Measurements from ENCODE around the gene CELF1.

Gene CELF1

DNA sequence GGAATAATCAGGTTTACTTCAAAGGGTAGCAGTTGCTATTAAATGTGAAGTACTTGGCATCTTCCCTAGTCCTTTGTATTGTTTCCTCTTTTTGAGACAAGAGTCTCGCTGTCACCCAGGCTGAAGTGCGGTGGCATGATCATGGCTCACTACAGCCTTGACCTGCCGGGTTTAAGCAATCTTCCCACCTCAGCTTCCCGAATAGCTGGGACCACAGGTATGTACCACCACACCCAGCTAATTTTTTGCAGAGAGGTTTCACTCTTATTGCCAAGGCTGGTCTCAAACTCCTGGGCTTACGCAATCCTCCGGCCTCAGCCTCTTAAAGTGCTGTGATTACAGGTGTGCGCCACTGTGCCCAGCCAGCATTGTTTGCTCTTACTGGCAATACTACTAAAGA, 67.8 kb downstream of the CELF1 start:
- no peak for DNase-seq (ENCODE audit: low read depth in 2 of 2)

DNA sequence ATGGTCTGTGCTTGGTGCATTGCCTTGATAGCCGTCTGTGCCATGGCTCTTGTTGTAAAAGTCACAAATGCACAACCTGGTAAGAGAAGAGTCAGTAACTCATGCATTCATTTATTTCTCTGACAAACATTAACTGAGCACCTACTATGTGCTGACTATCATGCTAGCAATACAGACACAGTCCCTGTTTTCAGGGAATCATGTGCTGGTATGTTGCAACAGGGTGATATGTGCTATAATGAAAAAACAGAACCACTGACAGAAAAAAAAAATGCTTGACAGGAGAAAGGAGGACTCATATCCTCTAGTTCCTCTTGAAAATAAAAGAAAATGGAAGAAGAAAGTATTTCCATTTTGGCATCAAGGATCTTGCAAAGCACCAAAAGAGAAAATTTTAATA, 69.5 kb downstream of the CELF1 start:
- DNase-seq (ENCODE audit: low read depth in 2 of 2) = no peak

DNA sequence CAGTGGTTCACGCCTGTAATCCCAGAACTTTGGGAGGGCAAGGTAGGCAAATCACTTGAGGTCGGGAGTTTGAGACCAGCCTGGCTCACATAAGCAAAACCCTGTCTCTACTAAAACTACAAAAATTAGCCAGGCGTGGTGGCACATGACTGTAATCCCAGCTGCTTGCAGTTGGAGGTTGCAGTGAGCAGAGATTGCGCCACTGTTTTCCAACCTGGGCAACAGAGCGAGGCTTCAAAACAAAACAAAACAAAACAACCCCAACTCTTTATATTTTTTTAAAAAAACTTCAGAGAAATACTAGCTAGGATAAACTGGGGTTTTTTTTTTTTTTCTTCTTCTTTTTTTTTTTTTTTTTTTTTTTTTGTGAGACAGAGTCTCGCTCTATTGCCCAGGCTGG, 72.2 kb downstream of the CELF1 start:
- no peak for DNase-seq (ENCODE audit: low read depth in 2 of 2)

DNA sequence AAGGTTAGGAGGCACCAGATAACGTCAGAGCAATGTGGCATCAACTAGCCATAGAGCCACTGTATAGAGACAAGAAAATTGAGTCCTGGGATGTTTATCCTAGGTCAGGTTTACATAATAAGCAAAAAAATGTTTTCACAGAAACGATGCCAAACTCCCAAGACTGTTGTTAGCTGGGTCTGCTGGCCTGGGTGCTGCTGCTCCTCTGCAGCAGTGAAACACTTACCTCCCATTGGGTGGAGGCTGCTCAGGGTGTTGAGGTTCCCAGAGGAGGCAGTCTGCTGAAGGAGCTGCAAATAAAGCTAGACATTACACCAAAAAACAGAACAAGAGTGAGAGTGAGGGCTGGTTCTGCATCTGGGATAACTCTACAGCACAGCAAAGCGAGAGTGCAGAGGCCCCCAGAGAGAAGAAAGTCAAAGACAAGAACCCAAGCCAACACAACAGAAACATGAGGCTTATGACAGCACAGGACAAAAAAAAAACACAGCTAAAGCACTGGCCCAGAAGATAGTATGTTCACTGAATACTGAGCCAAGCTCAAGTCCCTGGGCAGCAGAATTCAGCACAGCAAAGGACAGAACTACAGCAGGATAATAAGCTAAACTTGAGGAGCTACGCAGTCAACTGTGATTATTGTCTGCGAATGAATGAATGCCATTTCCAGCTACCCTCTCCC, 74.1 kb downstream of the CELF1 start:
- no peak for DNase-seq (ENCODE audit: low read depth in 2 of 2)

DNA sequence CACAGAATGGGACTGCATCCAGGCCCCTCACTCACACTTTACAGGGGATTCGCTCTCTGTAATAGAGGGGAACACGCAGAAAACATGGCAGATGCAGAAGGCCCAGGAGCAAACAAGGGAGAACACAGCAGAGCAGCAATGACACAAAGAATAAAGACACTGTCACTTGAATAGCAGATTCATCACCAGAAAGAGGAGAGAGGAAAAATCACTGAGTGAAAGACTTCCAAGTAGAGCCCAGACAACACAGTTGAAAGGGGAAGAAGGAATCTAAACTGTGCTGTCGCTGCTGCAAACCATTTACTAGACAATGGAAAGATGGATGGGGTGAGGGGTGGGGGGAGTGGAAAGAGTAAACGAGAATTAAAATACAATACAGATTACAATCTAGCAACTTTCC, 75.2 kb downstream of the CELF1 start:
- DNase-seq (ENCODE audit: low read depth in 2 of 2) = no peak

DNA sequence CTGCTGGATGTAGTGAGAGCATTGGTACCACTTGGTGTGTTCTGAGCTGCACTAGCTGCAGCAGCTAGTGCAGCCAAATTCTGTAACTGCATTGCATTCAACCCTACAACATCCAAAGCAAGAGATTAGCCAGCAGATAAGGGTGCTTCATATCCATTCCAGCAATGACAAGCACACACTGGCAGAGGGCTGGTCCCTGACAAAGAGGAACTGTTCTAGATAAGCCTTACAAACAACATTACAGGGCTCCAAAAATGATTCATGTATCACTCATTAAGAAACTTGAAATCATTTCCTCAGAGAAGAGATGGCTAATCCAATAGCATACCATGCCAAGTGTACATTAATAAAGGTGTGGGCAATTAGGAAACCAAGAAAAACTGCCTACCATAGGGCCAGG, 75.6 kb downstream of the CELF1 start:
- DNase-seq (ENCODE audit: low read depth in 2 of 2) = no peak

DNA sequence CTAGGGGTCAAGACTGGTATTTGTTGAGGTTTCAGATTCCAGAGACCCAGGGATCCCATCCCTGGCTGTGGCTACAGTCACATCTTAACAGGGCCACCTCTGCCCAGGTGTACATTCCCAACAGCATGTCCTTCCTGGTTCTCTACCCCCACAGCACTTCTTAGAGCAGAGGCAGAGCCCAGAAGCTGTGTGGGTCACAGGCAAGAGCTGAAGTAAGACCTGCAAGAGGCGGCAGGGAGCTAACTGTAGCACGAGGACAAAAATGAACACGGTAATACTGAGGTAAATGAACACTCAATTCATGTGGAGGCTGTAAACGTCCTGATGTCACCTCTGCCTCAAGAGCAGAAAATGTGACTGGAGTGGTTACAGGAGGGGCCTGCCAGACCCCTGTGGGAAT, 82.3 kb downstream of the CELF1 start:
- DNase-seq (ENCODE audit: low read depth in 2 of 2) = no peak

DNA sequence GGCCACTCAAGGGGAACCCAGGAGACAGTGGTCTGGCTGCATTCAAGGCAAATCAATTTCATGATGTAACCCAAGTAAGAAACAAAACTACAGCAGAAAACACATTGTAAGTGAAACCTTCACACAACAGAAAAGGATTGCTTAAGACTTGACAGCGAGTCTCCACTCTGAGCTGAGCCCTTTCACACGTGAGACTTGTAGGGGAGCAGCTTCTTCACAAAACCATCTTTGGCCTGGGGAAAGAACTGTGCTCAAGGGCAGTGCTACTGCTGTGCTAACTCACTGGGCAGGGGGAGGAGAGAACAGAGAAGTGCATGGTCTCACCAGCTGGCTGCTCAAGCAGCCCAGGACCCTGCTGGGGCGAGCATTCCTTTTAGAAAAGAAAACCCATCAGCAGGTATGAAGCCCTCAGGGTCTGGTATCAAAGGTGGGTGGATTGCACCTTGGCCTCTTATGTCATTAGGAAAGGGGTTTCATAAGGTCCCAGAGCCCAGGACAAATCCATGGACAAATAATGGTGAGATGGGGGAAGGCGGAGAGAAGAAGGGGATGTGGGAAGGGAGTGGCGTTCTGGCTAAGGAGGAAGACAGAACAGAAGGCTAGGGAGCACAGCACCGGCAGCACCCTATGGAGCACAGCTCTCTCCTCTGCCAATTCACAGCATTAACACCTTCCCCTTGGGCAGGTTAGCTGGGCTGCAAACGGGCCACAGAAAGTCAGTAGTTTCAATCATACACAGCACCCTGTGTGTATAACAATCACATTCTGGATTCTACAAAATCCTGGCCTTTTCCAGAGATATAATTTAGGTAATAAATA, 83.4 kb downstream of the CELF1 start:
- DNase-seq (ENCODE audit: low read depth in 2 of 2) = no peak

DNA sequence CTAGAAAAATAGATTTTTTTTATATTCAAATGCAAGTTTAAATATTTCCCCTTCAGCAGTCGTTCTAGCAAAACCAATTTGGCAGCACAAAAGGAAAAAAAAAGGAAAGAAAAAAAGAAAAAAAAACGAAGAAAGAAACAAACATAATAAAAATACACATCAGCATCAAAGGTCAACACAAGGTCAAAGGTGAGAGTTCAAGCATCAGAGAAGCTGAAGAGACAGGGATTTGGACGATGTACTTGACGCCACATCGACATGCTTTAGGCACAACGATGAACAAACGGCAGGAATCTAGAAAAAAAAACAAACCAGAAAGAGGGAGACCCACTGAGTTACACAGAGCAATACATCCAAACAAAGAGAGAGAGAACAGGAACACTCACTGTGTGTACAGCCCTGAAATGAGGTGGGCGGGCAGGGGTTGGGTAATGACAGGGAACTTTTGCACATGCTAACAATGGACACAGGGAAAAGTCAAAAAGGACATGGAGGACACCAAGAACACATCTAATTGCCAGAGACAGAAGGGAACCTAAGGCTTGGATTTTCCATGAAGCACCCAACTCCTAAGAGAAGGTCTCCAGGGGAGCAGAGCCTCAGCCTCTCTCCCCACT, 84.2 kb downstream of the CELF1 start:
- DNase-seq (ENCODE audit: low read depth in 2 of 2) = no peak

DNA sequence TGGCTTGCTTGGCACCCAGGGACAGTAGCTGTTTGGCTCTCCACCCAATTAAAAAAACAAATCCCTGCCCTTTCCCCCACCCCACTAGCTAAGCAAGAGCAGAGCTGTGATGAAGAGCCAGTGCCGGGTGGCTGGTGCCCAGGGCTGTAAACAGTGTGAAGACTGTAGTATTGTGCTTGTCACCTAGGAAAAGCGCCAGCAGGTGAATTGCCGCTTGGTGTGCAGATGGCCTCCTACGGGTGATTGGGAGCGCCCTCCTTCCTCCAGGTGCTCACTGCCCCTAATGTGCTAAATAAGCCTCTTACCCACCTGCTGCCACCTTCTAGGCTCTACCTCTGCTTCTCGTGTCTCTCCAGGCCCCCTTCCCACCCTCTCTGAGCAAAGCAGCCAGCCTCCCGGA, 85.6 kb downstream of the CELF1 start:
- no peak for DNase-seq (ENCODE audit: low read depth in 2 of 2)

DNA sequence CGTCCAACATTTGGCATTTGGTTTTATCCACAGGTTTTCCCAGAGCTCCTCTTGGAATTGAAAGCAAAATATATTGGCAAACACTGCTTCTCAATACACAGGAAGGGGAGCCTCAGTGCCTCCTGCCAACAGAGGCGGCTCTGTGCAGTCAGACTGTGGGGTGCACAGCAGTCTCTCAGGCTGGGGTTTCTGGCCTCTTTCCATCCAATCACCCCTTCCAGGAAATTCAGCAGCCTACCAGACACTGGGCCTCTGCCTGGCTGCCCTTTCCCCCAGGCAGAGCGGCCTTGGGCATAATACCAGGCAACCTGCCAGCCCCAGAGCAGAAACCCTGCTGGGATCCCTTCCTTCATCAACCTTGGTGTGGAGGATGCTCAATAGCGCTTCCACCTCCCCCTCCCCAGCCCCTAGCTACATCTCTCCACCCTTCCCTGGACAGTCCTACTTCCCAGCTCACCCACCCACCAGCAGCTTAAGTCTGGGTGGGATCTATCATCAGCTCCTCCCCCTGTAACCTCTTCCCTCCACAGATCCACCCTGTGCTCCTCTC, 86.2 kb downstream of the CELF1 start:
- DNase-seq (ENCODE audit: low read depth in 2 of 2) = no peak

DNA sequence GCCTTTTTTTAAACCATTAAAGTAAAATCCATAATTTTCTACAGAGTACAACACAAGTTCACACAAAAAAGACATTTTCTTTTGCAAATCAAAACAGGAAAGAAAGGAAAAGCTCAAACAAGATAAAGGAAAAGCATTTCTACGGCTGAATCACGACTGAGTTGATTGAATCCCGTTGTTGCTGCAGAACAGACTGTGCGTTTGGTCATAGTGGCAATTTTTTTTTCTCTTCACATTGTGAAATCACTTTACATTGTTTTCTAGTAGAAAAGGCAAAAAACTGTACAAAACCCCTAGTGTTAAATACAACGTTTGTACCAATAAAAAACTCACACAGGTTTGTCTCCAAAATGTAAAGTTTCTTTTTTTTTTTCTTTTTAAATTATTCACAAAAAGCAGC, 86.7 kb downstream of the CELF1 start:
- DNase-seq (ENCODE audit: low read depth in 2 of 2) = no peak

DNA sequence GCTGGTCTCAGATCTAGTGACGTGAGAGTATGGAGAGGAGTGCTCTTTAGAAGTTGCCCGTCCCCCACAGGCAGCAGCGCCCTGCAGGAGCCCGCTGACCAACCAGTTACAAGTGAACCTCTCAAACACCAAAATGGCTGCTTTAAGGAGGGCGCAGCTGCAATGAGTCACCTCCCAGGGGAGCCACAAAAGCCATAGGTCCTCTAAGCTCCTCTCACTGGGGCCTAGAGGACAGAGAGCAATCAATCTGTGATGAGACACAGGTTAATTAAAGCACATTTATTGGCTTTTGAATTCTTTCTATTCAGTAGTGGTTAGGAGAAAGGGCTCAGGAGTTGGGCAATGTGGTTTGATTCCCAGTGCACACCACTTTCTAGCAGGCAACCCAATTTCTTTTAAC, 88.4 kb downstream of the CELF1 start:
- no peak for DNase-seq (ENCODE audit: low read depth in 2 of 2)

DNA sequence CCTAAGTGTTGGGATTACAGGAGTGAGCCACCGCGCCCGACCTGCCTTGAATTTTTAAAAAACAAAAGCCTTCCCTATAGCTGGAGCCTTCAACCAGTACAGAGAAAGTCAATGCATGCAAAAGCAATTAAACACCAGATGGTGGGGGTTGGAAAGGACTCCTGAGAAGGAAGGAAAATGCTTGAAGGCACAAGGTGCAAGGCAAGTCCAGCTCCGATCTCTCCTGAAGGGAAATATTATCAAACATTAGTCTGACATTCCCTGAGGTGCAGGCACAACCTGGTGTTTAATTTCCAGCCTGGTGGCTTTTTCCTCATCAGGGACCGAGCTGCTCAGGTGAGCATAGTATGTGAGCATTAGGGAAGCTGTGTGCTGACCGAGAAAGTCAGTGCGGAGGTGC, 91.1 kb downstream of the CELF1 start:
- DNase-seq (ENCODE audit: low read depth in 2 of 2) = no peak

DNA sequence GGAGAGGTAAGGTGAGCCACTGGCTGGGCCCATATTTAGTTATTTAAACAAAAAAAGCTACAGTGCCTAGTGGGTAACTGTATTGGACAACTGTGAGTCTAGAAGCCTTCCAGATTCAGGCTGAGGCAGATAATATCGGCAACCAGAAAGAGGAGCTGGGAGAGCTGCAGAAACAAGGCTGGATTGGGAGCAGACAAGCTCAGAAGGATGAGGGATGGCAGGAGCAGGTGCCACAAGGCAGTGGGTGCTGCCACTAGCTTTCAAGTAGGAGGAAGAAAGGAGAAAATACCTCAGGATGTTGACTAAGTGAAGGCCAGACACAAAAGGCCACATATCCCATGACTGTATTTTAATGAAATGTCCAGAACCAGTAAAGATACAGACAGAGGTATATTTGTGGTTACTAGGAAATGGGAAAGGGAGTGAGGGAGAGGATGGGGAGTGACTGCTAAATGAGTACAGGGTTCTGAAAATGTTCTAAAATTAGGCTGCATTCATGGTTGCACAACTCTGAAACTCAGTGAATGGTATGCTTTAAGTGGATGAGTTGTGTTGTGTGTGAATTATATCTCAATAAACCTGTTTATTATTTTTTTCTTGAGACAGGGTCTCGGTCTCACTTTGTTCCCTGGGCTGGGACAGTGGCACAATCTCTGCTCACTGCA, 92.2 kb downstream of the CELF1 start:
- DNase-seq (ENCODE audit: low read depth in 2 of 2) = no peak

DNA sequence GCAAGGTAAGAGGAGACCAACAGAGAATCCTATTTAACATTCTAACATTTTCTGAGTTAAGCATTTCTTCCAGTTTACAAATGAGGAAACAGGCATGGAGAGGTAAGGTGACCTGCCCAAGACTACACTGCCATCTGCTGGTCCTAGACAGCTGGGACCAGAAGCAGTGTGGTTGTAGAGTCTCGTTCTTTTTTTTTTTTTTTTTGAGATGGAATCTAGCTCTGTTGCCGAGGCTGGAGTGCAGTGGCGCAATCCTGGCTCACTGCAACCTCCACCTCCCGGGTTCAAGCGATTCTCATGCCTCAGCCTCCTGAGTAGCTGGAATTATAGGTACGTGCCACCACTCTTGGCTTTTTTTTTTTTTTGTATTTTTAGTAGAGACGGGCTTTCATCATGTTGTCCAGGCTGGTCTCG, 98.7 kb downstream of the CELF1 start:
- peak; percentile 24 to 25 for DNase-seq (ENCODE audit: low read depth in 2 of 2)

DNA sequence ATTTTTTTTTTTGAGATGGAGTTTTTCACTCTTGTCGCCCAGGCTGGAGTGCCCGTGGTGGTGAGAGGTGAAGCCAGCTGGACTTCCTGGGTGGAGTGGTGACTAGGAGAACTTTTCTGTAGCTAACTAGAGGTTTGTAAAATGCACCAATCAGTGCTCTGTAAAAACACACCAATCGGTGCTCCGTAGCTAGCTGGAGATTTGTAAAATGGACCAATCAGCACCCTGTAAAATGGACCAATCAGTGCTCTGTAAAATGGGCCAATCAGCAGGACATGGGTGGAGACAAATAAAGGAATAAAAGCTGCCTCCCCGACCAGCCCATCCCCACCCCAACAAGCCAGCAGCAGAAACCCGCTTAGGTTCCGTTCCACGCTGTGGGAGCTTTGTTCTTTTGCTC, 99.6 kb downstream of the CELF1 start:
- no peak for DNase-seq (ENCODE audit: low read depth in 2 of 2)

DNA sequence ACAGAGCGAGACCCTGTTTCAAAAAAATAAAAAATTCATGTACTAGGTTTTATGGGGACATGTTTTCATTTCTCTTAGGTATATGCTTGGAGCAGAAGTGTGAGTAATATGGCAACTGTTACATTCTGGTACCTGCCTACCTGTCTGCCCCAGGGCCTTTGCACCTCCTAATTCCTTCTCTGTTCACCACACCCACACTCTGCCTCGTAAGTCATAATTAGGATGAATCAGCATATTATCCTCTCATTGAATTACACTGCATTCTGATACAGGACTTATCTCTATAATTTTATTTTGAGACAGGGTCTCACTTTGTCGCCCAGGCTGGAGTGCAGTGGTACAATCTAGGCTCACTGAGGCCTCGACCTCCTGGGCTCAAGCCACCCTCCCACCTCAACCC, 100.9 kb downstream of the CELF1 start:
- DNase-seq (ENCODE audit: low read depth in 2 of 2) = no peak

DNA sequence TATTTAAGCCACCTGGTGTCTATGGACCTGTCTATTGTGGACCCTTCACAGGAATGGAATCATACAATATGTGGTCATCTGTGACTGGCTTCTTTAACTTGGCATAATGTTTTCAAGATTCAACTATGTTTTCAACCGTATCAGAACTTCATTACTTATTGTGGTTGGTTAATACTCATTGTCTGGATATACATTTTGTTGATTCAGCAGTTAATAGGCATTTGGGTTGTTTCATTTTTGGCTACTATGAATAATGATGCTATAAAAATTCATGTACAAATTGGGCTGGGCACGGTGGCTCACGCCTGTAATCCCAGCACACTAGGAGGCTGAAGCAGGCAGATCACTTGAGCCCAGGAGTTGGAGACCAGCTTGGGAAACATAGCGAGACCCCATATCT, 101.5 kb downstream of the CELF1 start:
- DNase-seq (ENCODE audit: low read depth in 2 of 2) = no peak

DNA sequence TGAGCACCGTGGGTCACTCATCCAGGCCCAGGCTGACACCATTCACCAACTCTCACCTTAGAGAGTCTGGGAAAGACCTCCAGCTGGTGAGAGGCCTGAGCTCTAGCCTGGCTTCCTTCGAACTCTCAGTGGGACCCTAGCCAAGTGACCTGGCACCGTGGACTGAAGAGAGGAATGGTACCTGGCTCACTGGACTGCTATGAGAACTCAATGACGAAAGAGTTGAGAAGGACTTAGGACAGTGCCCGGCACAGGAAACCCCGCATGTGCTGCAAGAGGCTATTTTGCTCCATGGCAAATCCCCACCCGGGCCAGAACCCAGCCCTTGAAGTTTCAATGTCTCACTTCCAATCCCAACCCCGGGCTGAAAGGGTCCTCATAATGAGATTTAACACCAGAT, 103.4 kb downstream of the CELF1 start:
- no peak for DNase-seq (ENCODE audit: low read depth in 2 of 2)

DNA sequence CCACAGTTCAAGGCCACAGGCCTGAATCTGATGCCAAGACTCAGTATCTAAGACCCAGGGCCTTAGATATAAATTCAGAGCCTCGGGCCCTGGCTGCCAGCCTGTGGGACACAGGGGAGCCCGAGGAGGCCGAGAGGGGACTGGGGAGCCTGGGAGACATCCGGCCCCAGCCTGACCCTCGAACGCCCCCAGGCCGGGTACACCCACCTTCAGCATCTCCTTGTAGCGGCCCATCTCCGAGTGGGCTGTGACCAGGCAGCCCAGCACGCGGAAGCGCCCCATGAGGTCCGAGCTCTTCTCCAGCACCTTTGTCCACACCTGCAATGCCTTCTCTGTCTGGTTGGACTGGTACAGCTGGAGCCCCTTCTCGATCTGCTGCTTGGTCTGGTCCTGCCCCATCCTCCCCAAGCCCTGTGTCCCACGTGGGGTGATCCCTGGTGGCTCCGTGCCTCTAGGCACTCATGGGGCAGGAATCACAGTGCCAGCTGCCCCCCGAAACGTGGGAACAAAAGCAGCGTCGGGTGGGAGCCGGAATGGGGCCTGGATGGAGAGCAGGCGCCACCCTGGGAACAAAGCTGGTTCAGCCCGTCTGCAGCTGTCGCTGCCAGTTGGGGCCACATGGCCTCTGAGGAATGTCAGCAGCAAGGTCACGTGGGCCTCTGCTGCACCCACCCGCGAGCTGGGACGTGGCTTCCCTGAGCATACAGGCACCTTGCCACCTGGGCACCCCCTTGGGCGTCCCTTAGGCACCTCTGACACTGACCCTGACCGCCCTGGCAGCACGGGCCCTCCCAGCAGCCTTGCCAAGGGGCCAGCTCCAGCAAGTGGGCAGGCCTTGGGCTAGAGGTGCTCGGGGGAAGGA, 104.1 kb downstream of the CELF1 start, which contains the start of gene RAPSN:
Gene RAPSN, minus strand, starts transcription at position 571 of the 862 bp plus-strand sequence. Its CDS starts 172 bp downstream, at position 399.
- no peak for DNase-seq (ENCODE audit: low read depth in 2 of 2)
